Fibroblast of the conjunctiva (primary cell): Measurements from ENCODE around the gene FOXB1.

Experiments used
- DNase-seq: peaks from one replicate; pipeline ENCODE4 v3.0.0-alpha.2; 2010; ENCODE audit warnings: low read depth

The FOXB1 gene

DNA sequence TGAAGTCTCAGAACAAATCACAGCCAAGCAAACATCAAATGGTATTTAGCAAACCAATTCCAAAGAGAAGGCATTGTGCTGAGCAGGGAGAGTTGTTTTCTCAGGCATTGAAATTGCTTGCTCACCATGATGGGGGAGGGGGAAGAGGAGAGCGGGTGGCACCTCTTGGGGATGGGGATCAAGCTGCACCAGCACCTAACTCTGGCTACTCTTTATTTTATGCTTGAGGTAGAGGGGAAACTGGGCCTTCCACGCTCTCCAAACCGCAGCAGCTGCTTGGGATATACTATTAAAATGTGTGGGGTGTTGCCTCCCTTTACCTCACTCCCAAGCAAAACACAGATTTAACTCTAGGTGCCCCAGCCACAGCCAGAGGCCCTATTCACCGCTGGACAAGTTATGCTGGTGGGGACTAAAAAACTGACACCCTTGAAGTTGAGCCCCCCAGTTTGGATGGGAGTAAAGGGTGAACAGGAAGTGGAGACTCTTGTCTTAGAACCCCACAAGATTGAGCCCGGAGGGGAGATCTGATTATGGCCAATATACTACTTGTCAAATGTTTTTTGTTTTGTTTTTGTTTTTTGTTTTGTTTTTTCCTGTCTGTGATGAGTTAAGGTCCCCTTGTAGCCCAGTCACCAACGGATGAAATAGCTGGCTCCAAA is 5.0 kb upstream of the FOXB1 start:
- DNase-seq: no peak

DNA sequence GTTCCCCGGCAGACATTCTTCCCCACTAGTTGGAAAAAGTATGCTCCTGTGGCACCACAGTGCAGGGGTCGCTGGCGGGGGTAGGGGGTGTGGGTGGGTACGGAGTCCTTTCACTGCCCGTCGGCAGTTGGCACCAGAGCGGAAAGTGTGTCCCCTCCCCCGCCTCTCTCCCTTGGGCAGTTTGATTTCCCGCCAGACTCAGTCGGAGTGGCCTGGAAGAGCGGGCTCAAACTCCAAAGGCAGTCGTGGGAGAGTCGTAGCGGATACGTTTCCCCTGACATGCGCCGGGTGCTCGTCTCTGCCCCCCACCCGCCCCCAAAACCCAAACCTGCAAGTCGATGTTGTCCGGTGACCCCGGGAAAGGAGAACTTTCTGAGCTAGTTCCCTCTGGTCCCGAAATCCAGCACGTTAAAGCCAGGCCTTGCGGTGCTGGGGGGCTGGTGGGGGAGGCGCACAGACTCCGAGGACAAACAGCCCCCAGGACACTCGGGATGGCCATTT is 4.4 kb upstream of the FOXB1 start:
- DNase-seq: no peak

DNA sequence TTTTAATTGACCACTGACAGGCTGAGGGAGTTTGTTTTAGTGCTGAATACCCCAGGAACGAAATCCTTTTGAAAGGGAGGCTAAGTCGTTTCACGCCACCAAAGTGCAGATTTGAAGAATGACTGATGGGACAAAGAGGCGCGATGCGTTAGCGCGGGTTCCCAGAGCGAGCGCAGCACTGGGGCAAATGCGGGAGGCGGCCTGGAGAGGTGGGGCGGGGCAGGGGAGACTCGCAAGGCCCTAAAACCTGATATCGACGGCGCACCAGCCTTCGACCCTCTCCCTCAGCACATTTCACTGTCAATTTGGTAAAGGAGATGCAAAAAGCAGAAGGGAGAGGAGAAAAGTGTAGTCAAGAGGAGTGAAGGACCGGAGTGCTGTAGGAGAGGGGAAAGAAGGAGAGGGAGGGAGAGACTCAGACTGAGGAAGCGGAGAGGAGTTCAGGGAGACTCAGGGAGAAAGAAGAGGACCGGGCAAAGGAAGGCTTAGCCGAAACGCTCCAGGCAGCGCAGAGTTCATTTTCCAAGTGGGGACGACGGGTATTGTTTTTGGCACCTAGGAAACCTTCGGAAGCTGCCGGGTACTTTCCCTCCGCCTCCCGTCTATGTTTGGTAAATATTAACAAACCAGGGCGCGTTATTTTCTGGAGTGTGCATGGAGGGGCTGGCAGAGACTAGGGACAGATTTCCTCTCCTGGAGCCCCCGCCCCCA is 3.8 kb upstream of the FOXB1 start:
- DNase-seq: no peak

- no peak for DNase-seq
These were observed 3.1 kb upstream of the FOXB1 start for GRCh38 chr15:60000824-60001609.

DNA sequence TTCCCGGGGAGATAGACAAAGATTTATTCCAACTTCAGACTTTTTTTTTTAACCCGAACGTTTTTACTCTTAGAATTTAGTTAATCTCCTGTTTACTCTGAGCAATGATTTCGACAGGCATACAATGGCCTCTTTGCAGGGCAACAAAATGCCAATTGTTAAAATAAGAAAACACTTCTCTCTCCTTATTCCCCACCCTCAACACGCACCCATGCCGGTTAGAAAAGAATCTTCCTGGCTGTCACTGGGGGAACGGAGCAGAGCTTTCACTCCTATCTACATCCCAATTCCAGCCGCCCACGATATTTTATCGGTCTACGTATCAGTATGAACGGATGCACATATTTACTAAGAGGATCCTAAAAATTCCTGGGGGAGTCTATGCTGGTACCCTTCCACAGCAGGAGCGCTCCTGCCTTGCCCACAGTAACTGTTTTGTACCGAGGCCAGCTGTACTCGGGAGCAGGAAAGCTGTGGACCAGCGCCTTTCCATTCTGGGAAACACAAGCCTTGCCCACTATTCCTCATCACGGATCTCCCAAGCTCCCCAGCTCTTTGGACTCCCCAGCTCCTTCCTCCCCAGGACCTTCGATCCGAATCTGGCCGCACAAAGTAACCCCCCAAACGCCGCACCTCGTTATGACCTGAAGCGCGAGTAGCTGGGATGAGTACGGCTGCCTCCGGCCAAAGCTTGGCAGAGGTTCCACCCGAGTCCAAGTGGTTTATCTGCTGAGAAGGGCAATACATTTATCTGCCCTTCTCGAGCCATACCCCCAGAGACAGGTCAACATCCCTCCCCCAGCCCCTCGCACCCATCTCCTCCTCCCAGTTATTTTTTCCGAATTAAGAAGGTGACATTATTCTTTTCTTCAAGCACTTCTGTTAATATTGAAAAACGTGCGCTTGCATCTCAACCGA is 2.2 kb upstream of the FOXB1 start:
- DNase-seq: no peak

- no peak for DNase-seq
These were observed 1.4 kb upstream of the FOXB1 start for GRCh38 chr15:60002528-60003218.

- no peak for DNase-seq
These were observed 685 bp upstream of the FOXB1 start for GRCh38 chr15:60003243-60004008.

GRCh38 chr15:60004846-60005351 is 788 bp downstream of the FOXB1 start:
- DNase-seq: no peak

DNA sequence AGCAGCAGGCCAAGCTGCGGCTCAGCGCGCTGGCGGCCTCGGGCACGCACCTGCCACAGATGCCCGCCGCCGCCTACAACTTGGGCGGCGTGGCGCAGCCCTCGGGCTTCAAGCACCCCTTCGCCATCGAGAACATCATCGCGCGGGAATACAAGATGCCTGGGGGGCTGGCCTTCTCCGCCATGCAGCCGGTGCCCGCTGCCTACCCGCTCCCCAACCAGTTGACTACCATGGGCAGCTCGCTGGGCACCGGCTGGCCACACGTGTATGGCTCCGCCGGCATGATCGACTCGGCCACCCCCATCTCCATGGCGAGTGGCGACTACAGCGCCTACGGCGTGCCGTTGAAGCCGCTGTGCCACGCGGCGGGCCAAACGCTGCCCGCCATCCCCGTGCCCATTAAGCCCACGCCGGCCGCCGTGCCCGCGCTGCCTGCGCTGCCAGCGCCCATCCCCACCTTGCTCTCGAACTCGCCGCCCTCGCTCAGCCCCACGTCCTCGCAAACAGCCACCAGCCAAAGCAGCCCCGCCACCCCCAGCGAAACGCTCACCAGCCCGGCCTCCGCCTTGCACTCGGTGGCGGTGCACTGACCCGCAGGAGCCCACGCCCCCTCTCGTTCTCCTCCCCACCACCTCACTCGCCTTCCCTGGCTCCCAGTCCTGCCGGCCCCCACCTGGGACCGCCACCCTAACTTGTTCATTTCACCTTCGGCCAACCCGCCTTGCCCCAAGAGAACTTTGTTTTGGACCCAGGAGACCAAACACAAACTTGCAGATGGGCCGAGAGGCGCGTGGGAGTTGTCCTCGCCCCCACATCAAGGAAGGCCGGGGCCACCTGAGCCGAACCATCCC is 1.5 kb downstream of the FOXB1 start:
- no peak for DNase-seq

- DNase-seq: no peak
These were observed 2.2 kb downstream of the FOXB1 start for GRCh38 chr15:60006203-60006862.

GRCh38 chr15:60006873-60007272 is 2.8 kb downstream of the FOXB1 start:
- no peak for DNase-seq

DNA sequence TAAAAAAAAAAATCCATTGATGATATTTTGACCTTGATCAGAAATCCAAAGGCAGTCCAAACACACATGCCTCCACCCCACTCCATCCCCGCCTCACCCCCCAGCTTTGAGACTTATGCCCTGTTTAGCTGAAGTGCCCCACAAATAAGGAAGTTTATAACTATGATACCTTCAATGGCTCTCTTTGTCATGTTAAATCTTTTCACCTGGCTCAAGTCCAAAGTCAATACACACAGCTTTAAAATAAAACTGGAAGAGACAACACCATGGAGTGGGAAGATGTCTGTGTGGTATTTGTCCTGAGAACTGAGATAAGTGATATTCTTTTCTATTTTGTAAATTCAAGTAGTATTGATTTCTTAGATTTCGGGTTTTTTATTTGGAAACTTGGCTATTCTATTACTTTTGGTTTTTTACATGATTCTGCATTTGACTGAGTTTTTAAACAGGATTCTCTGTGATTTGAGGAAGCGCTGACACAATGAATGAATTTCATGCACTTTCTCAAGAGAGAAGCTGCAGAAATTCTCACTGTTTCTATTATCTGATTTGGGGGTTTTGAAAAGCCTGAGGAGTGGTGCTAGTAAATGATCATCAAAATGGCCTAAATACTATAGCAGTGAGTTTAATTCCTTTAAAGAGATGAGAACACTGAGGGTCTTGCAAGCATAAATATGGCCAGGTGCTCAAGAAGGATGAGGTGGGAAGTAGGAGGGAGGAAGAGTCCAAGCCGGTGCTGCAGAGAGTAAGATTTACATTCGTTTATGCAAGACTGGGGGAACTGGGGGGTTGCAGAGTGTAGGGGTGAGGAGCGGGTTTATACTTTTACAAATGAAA is 5.2 kb downstream of the FOXB1 start:
- no peak for DNase-seq

GRCh38 chr15:60009980-60010732 is 6.0 kb downstream of the FOXB1 start:
- DNase-seq: no peak

DNA sequence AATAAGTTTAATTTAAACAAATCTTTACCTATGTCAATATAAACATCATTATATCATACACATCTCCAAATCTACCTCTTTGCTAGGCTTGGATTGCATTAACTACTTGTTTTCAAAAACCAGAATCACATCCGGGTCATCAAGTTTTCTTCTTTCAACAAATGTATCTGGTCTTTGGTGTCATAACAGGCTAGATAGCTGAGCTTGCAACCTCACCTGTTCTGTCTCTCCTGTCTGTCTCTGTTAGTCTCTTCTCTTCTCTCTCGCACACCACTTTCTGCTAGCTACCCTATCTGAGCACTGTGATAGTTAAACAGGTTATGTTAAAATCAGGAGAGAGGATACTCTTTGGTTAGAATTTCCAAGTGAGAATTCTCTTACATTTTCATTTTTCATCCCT is 6.7 kb downstream of the FOXB1 start:
- DNase-seq: no peak

DNA sequence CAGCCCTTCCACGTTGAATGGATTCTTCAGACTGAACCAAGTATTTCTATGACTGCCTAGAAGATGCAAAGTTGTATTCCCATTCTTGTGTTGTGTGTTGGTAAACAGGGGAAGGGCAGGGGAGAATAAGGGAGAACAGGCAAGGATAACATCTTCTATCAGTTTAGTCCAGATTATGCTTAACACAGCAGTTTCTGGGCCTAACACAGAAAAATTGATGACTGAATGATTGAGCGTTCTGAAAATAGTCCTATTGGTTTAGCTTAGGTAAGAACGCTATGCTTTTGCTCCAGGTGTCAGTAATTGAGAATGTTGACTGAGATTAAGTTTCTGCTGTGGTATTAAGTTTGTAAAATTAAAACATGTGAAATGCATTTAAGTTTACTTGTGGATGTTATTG is 8.6 kb downstream of the FOXB1 start:
- DNase-seq: no peak

DNA sequence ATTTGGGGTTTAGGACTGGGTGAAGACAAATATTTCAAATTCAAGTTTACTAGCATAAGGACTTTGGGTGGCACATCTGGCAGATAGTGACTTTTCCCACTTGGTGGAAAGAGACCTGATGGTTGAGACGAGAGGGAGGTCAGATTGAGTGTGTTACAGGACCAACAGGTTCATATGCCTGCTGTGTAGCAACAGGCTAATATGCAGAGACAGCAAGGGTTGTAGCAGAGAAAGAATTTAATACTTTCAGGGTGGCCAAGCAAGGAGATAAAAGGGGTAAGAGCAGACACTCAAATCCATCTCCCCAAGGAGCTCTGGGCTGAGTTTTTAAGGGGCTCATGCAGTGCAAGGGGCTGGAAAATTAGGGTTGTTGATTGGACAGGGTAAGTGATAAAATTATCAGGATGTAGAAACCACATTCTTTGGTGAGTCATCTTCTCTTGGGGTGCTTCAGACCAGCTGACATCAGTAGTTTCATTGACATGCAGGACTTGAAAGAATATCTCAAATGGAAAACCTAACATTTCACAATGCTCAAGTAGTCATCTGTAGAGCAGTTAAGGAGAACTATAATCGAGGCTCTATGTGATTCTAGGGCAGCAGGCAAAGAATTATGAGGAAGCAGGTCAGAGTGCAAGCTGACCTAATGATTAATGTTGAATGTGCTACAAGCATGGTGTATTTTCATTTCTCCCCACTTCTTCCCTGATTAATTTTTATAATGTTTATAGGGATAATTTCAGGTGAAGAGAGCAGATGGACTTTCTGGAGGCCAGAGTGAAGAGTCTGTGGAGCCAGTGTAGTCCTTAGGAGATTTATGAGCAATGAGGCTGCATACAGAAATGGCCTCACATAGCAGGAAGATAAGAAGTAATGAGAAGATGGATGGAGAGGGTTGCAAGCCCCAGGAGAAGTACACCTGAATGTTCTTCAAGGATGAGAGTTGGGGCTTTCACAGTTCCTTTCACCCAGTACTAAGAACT is 13.7 kb downstream of the FOXB1 start:
- DNase-seq: no peak
